ENCODE results near the gene EPHA3. TPM values are rescaled to one million over a fixed set of nuclear protein-coding genes. Genes with fewer than 3 reads are reported as not detected.

The EPHA3 gene
- total and polyA plus RNA-seq, 9 of the 15 experiments (the other 6 are each of a cell fraction or from before 2014, with no cell fraction given): not detected

DNA sequence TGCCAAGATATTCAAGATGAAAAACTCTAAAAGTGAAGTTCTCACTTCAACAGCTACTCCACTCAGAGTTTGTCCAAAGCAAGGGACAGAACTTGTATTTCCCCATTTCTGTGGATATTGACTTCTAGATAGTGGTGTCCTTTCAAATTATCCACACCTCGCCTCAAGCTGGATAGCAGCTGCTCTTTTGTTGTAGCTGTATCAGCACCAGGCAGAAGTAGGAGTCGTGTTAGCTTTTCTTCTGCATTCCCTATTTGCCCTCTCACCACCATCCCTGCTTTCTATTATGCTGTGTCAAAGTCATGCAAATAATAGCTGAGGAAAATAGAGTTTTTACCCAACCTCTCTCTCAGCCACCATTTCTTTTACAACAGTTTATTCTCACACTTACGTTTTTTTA lies 303.8 kb downstream of the EPHA3 start (continued):
- TF ChIP-seq, protein P1, sequence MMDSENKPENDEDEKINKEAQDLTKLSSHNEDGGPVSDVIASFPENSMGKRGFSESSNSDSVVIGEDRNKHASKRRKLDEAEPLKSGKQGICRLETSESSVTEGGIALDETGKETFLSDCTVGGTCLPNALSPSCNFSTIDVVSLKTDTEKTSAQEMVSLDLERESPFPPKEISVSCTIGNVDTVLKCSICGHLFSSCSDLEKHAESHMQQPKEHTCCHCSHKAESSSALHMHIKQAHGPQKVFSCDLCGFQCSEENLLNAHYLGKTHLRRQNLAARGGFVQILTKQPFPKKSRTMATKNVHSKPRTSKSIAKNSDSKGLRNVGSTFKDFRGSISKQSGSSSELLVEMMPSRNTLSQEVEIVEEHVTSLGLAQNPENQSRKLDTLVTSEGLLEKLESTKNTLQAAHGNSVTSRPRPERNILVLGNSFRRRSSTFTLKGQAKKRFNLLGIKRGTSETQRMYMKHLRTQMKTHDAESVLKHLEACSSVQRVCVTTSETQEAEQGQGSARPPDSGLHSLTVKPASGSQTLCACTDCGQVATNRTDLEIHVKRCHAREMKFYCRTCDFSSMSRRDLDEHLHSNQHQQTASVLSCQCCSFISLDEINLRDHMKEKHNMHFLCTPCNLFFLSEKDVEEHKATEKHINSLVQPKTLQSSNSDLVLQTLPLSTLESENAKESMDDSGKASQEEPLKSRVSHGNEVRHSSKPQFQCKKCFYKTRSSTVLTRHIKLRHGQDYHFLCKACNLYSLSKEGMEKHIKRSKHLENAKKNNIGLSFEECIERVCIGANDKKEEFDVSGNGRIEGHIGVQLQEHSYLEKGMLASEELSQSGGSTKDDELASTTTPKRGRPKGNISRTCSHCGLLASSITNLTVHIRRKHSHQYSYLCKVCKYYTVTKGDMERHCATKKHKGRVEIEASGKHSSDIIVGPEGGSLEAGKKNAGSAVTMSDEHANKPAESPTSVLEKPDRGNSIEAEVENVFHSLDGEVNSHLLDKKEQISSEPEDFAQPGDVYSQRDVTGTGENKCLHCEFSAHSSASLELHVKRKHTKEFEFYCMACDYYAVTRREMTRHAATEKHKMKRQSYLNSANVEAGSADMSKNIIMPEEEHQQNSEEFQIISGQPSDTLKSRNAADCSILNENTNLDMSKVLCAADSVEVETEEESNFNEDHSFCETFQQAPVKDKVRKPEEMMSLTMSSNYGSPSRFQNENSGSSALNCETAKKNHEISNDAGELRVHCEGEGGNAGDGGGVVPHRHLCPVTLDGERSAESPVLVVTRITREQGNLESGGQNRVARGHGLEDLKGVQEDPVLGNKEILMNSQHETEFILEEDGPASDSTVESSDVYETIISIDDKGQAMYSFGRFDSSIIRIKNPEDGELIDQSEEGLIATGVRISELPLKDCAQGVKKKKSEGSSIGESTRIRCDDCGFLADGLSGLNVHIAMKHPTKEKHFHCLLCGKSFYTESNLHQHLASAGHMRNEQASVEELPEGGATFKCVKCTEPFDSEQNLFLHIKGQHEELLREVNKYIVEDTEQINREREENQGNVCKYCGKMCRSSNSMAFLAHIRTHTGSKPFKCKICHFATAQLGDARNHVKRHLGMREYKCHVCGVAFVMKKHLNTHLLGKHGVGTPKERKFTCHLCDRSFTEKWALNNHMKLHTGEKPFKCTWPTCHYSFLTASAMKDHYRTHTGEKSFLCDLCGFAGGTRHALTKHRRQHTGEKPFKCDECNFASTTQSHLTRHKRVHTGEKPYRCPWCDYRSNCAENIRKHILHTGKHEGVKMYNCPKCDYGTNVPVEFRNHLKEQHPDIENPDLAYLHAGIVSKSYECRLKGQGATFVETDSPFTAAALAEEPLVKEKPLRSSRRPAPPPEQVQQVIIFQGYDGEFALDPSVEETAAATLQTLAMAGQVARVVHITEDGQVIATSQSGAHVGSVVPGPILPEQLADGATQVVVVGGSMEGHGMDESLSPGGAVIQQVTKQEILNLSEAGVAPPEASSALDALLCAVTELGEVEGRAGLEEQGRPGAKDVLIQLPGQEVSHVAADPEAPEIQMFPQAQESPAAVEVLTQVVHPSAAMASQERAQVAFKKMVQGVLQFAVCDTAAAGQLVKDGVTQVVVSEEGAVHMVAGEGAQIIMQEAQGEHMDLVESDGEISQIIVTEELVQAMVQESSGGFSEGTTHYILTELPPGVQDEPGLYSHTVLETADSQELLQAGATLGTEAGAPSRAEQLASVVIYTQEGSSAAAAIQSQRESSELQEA (IDR thresholded peaks at IDR 0.05; ENCODE audit: low read depth): no peak
- TF ChIP-seq CBFB (CRISPR knock-in tag; IDR thresholded peaks at IDR 0.05) (no peak), RBM17 (IDR thresholded peaks at IDR 0.05; ENCODE audit: borderline replicate concordance, low read depth, low read length) (no peak), SNIP1 (IDR thresholded peaks at IDR 0.05; ENCODE audit: low read depth) (no peak), CHD2 (IDR thresholded peaks at IDR 0.05; ENCODE audit: low read depth, low read length) (no peak), LEF1 (IDR thresholded peaks at IDR 0.05) (no peak), KDM4B (IDR thresholded peaks at IDR 0.05; ENCODE audit: borderline replicate concordance in 2 of 2, low read depth in 1 of 2) (no peak)

Data from K562 (cell line).